GM19468 (cell line): ENCODE data around the gene TRIM59.

Source experiments
- ATAC-seq: cut with Tn5 transposase; IDR thresholded peaks from one replicate; pipeline ENCODE4 v1.9.1; 2021; ENCODE audit warnings: mild to moderate bottlenecking, moderate library complexity, moderate number of reproducible peaks; ENCODE audit not compliant: unreplicated experiment; ENCODE audit errors: extremely low read depth

Gene TRIM59

DNA sequence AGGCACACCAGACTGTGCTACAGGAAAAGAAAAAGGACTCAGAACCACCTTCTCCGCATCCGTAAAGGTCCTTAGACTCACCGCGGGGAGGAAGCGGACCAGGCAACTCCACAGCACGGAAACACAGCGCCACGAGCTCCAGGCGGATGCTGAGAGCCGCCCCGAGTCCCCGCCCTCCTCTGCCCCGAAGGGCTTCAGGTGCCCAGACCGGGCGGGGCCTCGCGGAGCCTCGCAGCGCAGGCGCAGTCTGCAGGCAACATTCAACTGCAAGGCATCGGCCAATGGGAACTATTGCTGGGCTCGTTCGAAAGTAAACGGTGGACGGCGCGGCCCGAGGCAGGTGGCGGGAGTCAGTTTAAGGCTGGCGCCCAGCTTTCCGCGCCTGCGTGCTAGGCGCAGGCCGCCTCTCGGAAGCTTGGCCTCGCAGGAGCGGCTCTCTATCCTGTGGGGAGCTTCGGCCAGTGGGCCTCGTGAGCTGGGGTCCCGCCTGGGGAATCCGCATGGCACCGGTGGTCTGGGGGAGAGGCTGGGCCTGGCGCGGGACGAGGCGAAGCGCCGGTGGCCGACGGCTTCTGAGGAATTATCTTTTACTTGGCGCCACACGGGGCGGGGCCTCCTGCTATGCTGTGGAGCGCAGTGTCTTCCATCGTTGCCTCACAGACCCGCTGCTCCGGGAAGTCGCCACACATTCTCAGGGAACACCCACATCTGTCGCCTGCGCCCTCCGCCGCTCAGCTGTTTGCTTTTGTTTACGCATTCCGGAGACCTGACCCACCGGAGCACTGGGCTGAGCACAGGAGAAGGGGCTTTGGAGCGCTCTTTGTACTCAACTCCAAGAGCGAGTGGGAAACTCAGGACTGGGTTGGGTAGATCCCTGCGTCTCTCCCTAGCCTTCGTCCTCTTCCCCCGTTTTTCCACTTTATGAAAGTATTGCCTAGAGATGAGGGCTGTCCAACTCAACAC lies at the start of gene TRIM59:
Gene TRIM59, minus strand, starts transcription at position 151 of the 963 bp plus-strand sequence. CDS start 10,603 bp downstream, outside the sequence.
- peak; percentile 97 for ATAC-seq

DNA sequence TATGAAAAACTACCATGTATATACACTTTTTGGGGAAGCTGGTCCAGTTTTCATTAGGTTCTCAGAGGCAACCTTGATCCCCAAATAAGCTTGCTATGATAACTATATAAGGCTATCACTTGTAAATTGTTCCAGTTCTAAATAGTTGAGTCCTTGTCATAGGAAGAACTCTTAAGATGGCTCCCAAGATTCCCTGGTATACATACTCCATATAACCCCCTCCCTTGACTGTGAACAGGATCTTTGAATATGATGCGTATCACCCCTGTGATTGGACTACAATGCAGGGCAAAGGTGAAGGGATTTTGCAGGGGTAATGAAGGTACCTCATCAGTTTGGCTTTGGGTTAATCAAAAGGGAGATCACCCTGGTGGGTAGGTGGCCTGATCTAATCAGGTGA lies 48.6 kb upstream of the TRIM59 start:
- ATAC-seq, result no peak

- ATAC-seq, result no peak
These were observed 40.6 kb upstream of the TRIM59 start for GRCh38 chr3:160490166-160490565.

- no peak for ATAC-seq
These were observed 36.9 kb upstream of the TRIM59 start for GRCh38 chr3:160486459-160486869.

- no peak for ATAC-seq
These were observed 33.2 kb upstream of the TRIM59 start for GRCh38 chr3:160482796-160483195.

GRCh38 chr3:160481856-160482255 lies 32.3 kb upstream of the TRIM59 start:
- ATAC-seq, result no peak

DNA sequence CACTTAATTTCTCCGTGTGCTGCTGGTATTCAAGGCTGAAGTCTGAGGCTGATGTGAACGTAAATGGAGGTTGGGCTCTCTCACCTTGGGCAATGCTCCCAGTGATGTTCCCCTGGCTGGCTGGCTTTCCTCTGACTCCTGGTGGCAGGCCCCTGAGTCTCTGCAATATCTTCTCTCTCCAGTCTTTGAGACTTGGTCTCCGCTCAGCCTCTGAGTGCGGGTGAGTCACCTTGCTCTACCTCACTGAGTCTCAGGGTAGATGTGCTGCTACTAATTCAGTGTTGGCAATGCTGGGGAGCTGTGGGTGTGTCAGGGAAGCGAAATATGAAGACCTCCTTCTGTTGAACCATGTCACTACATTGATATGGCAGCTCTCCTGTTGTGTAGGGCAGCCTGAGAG lies 31.3 kb upstream of the TRIM59 start:
- ATAC-seq, result no peak

DNA sequence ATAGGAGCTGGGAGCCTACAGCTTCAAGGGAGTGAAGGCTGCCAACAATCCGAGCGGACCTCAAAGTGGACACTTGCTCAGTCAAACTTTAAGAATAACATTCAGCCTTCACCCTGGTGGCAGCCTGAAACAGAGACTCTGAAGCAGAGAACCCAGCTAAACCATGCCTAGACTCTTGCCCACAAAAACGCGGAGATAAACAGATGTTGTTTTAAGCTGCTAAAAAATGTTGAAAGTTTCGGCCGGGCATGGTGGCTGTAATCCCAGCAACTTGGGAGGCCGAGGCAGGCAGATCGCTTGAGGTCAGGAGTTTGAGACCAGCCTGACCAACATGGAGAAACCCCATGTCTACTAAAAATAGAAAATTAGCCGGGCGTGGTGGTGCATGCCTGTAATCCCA lies 29.8 kb upstream of the TRIM59 start:
- ATAC-seq, result no peak

GRCh38 chr3:160478338-160478737 lies 28.8 kb upstream of the TRIM59 start:
- no peak for ATAC-seq

GRCh38 chr3:160477750-160478149 lies 28.2 kb upstream of the TRIM59 start:
- no peak for ATAC-seq

- no peak for ATAC-seq
These were observed 26.3 kb upstream of the TRIM59 start for GRCh38 chr3:160475884-160476283.

- no peak for ATAC-seq
These were observed 25.6 kb upstream of the TRIM59 start for GRCh38 chr3:160475153-160475552.

DNA sequence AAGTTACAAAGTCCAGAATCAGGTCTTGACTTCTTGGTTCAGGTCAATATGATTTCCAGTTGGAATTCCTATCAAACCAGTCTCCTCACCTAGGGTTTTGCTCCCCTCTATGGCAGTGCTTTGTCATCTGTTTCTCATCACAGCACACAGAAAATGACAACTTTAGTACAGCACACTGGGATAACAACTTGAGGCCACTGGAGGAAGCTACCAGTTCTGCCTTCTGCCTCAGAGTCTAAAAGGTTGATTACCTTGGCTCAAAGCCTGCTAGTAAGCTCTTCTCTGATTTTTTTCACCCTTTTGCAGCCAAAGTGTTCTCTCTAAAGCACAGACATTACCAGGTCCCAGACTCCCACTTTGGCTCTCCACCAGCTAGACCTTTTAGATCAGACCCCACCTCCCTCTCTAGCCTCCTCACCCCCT lies 24.8 kb upstream of the TRIM59 start:
- ATAC-seq, result no peak

DNA sequence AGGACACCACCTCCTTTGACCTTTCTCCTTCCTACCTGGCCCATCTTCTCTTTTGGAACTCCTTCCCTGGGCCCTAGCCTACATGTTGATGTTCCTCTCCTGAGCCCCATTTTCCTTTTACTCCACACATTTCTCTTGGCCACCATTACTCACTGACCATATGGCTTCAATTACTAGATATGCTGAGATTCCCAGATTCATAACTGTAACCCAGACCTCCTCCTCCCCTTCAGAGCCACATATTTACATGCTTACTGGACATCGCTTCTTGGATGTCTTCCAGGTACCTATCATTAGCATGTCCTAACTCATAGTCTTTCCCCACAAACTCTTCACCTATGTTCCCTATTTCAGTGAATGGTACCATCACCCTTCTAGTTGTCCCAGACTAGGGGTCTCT lies 24.4 kb upstream of the TRIM59 start:
- no peak for ATAC-seq

DNA sequence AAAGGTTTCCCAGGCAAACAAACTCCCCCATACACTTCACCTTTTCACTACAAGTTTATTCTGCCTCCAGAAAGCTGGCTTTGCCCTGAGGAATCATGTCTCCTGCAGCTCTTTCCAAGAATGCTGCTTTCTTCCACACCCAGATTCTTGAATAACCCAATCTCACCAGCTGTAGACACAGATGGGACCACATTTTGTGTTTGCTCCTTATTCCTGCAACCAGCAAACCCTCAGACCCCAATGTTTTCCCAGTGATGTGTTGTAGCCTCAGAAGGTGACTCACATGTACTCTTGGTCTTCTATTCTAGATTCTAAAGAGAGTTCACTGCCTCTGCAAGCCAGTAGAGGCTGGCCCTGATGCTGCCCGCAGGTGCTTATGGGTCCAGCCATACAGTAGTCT lies 23.6 kb upstream of the TRIM59 start:
- no peak for ATAC-seq

- ATAC-seq, result no peak
These were observed 22.8 kb upstream of the TRIM59 start for GRCh38 chr3:160472344-160472743.

DNA sequence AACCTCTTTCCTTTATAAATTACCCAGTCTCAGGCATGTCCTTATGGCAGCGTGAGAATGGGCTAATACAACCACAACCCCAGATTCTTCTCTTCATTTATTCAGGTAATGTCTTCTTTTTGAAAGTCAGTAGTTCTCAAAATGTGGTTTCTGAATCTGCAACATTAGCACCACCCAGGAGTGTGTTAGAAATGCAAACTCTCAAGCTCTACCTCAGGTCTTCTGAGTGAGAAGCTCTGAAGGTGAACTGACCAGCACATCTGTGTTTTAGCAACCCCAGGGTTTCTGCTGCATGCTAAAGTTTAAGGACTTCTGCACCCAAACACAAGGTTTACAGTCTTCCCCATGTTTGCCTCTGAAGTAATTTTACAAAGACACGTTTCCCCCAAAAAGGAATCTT lies 22.3 kb upstream of the TRIM59 start:
- ATAC-seq, result no peak

GRCh38 chr3:160470181-160470580 lies 20.6 kb upstream of the TRIM59 start:
- no peak for ATAC-seq

GRCh38 chr3:160464971-160465370 lies 15.4 kb upstream of the TRIM59 start:
- no peak for ATAC-seq

DNA sequence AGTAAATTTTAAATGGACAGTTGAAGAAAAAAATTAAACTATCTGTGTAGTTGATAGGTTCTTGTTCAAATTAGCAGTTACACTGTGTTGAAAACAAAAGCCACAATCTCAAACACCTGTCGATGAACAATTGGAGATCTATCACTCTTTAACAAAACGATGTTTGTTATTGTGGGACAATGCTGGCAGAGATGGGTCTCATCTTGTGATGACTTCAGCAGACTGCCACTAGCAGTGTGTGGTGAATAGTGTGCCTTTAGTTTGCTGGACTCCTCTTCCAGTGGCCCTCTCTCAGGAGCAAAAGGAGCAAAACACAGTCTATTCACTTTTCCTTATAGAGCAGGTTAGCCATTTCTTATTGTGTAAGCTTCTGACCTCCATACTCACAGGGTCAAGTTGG lies 14.7 kb upstream of the TRIM59 start:
- ATAC-seq, result no peak

DNA sequence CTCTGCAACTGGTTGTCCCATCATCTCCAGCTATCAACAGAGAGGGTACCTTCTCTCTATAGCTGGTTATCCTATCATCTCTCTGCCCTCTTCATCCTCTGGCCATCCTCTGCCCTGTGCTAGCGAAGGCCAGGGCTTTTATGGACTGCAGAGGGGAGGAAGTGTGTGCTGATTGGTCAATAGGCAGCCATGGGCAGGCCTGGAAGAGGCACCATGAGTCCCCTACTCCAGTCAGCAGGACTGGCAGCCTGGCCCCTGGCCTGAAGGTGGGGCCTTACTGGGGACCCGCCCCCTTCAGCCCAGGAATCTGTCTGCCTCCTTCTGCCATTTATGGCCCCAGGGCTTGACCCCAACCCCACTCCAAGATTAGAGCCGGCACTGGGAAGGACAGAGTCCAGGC lies 10.4 kb upstream of the TRIM59 start:
- no peak for ATAC-seq

DNA sequence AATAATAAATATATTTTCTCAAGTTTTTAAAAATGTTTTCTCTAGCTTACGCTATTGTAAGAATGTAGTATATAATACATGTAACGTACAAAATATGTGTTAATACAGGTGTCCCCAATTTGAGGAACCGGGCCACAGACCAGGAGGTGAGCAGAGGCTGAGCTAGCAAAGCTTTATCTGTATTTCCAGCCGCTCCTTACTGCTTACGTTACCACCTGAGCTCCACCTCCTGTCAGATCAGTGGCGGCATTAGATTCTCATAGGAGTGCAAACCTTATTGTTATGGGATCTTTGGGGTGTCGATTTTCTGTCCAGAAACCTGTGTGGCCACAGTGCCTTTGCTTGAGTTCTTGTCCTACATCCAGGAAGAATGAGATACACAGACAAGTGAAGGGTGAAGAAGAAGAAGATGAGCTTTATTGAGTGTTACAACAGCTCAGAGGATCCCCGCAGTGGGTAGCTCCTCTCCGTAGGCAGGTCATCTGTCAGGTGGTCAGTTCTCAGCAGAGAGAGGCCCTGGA lies 9.9 kb upstream of the TRIM59 start:
- ATAC-seq, result no peak
